ENCODE measurements around the gene FHAD1. TPM values are rescaled to one million over a fixed set of nuclear protein-coding genes. Genes with fewer than 3 reads are reported as not detected.
A peak's percentile ranks its signal among the peaks of the same experiment; 100 is the strongest.
"Not testable (repeated sequence)": the region's sequence is repeated elsewhere in the genome, so short reads cannot be mapped to it uniquely, and the experiment has no call there.

Gene FHAD1
- total and polyA plus RNA-seq, 11 donors = 0.06 to 1.1 (median 0.12) TPM; not detected in 4

- 76 to 90% (median 80%) methylated on average over 4 of the region's 4 CpGs for WGBS, 4 donors
- intact Hi-C loops (cut with DNase I) = loop anchor here in 8 of 10 donors (1.0 to 10.0 kb wide), 8 partner anchors 103 to 307 kb away; partner anchors contain the start of gene TMEM51 (in 2 of the 8)
- Histone ChIP-seq H3K4me3 (no peak overlapping the region), H3K9me3 (no peaks in the 10 kb centered on the region), H3K27ac (no peak overlapping the region), H3K4me1 (peaks cover 0 to 20% (median 11%) of the 10 kb centered on the region in 12 donors), H3K36me3 (peaks cover 0 to 41% (median 3%) of the 10 kb centered on the region in 9 donors), H3K27me3 (no peaks in the 10 kb centered on the region)
- TF ChIP-seq POLR2A (IDR thresholded peaks at IDR 0.05) = no peak
- TF ChIP-seq, protein P1, sequence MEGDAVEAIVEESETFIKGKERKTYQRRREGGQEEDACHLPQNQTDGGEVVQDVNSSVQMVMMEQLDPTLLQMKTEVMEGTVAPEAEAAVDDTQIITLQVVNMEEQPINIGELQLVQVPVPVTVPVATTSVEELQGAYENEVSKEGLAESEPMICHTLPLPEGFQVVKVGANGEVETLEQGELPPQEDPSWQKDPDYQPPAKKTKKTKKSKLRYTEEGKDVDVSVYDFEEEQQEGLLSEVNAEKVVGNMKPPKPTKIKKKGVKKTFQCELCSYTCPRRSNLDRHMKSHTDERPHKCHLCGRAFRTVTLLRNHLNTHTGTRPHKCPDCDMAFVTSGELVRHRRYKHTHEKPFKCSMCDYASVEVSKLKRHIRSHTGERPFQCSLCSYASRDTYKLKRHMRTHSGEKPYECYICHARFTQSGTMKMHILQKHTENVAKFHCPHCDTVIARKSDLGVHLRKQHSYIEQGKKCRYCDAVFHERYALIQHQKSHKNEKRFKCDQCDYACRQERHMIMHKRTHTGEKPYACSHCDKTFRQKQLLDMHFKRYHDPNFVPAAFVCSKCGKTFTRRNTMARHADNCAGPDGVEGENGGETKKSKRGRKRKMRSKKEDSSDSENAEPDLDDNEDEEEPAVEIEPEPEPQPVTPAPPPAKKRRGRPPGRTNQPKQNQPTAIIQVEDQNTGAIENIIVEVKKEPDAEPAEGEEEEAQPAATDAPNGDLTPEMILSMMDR (IDR thresholded peaks at IDR 0.05) = no peak
- ATAC-seq (no peak), DNase-seq (no peak)
Observed at GRCh38 chr1:15431571-15431948, 184.5 kb downstream of the FHAD1 start.

DNA sequence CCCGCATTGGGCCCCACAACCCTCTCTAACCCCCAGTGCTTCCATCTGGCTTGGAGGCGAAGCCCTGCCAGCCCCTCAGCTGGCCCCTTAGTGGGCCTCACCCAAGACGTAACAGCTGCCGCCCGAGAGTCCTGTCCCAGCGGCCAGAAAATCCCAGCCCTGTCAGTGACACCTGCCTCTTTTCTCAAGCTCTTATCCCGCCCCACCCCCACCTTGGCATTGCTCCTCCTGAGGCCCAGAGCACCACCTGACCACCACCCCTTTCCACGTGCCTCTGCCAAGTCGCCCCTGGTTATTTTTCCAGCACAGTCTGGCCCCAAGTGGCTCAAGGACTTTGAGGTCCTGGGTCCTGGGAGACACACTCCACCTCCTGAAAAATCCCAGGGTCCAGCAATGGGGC, 185.3 kb downstream of the FHAD1 start:
- H3K27me3 ChIP-seq = no peaks in the 10 kb centered on the region
- TF ChIP-seq POLR2A (IDR thresholded peaks at IDR 0.05) = no peak
- TF ChIP-seq, protein P1 (IDR thresholded peaks at IDR 0.05) = no peak
- peaks cover 0 to 36% (median 3%) of the 10 kb centered on the region in 9 donors for H3K36me3 ChIP-seq
- peaks cover 0 to 12% (median 4%) of the 10 kb centered on the region in 12 donors for H3K4me1 ChIP-seq
- ATAC-seq (peak in 1 of 4 donors; percentile 4), DNase-seq (no peak)
- intact Hi-C loops (cut with DNase I) = loop anchor here in 7 of 10 donors (1.0 to 10.0 kb wide), 5 partner anchors 108 to 308 kb away; partner anchors contain the start of gene TMEM51 (in 2 of the 7)
- no peak overlapping the region for H3K4me3 ChIP-seq
- 41 to 70% (median 55%) methylated on average over 9 of the region's 9 CpGs for WGBS, 4 donors
- H3K9me3 ChIP-seq = no peaks in the 10 kb centered on the region
- H3K27ac ChIP-seq = no peak overlapping the region

DNA sequence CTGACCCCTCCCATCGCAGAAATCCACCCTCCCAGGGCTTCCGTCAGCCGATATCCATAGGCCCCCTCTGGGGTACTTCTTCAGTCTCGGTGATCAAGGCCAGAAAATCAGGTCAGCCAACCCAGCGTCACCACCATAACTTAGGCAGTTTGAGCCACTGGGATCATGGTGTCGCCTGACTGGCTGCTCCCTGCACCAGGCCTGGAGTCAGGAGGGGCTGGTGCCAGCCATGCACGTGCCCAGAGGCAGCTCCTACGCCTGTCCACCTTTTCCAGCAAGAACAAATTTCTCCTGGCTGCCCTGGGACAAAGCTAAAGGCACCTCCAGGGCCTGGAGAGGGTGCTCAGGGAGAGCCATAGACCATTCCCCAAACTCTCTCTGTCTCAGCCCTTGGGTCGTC, 186.4 kb downstream of the FHAD1 start:
- H3K4me1 ChIP-seq = peaks cover 0 to 5% (median 0%) of the 10 kb centered on the region in 12 donors
- peaks cover 0 to 24% (median 0%) of the 10 kb centered on the region in 9 donors for H3K36me3 ChIP-seq
- ATAC-seq = no peak
- no peak overlapping the region for H3K27ac ChIP-seq
- no peak overlapping the region for H3K4me3 ChIP-seq
- intact Hi-C loops (cut with DNase I) = loop anchor here in 7 of 10 donors (2.0 to 10.0 kb wide), 4 partner anchors 109 to 309 kb away; partner anchors contain the start of gene TMEM51 (in 2 of the 7)
- DNase-seq = peak in 1 of 5 donors; percentile 25
- 82 to 91% (median 86%) methylated on average over 9 of the region's 9 CpGs for WGBS, 4 donors
- no peak for TF ChIP-seq POLR2A (IDR thresholded peaks at IDR 0.05)
- TF ChIP-seq, protein P1 (IDR thresholded peaks at IDR 0.05) = no peak
- H3K9me3 ChIP-seq = no peaks in the 10 kb centered on the region
- H3K27me3 ChIP-seq = no peaks in the 10 kb centered on the region

- 71 to 80% (median 75%) methylated on average over 8 of the region's 8 CpGs for WGBS, 4 donors
- DNase-seq = peak in 1 of 5 donors; percentile 13
- not testable (repeated sequence) for H3K9me3 ChIP-seq, H3K27ac ChIP-seq, H3K4me3 ChIP-seq, H3K27me3 ChIP-seq, H3K4me1 ChIP-seq, ATAC-seq
- peaks cover 0 to 12% (median 0%) of the 10 kb centered on the region in 9 donors for H3K36me3 ChIP-seq
- intact Hi-C loops (cut with DNase I) = loop anchor here in 5 of 10 donors (5.0 to 10.0 kb wide), 3 partner anchors 280 to 310 kb away; partner anchors contain the start of gene TMEM51 (in 2 of the 5)
Observed at GRCh38 chr1:15434739-15435138, 187.7 kb downstream of the FHAD1 start.
